A549 (cell line): Measurements from ENCODE around the gene KLHDC3. TPM values are rescaled to one million over a fixed set of nuclear protein-coding genes. Genes with fewer than 3 reads are reported as not detected.

Experiments
- ATAC-seq, 2 experiments: fragments of 200-7000 bp in 1 of 2; fragments of >200 bp in 1 of 2; cut with Nextera tagmentation in 1 of 2; cut with Tn5 transposase in 1 of 2; 3 replicates each; pipeline versions ENCODE4 v1.8.0 to v1.9.1; 2018 to 2020; ENCODE audit warnings: mild to moderate bottlenecking in 1 of 2, moderate library complexity in 1 of 2
- CTCF ChIA-PET: fragments of 300-600 bp; sonication (Branson Sonifier 250); formaldehyde crosslinking; extraction: SDS; loops from one replicate; lab custom pipeline; 2021; ENCODE audit warnings: antibody characterized with exemption, inconsistent platforms; lab: Yijun Ruan, JAX
- POLR2A ChIA-PET: fragments of 350-600 bp; formaldehyde crosslinking; extraction: SDS; loops from one replicate; lab custom pipeline; 2021; ENCODE audit warnings: antibody characterized with exemption, inconsistent platforms; lab: Yijun Ruan, JAX
- DNase-seq, 2 experiments: peaks; one replicate each; pipeline versions ENCODE4 v3.0.0 to v3.0.0-alpha.2; 2011 to 2016; ENCODE audit warnings: low read depth in 1 of 2, low spot score in 1 of 2
- FAIRE-seq: peaks from 2 replicates; lab custom pipeline; 2011; peaks lifted over from hg19 to GRCh38; lab: Jason Lieb, UNC
- H3K27ac ChIP-seq, 2 experiments: fragments of >200 bp; sonication (Bioruptor Twin); formaldehyde crosslinking; 3 replicates each; pipeline ENCODE4 v1.5.1; 2016 to 2017
- H3K4me1 ChIP-seq: fragments of >200 bp; sonication (Bioruptor Twin); formaldehyde crosslinking; 3 replicates; pipeline ENCODE4 v1.6.1; 2016
- H3K4me2 ChIP-seq: fragments of >200 bp; sonication (Bioruptor Twin); formaldehyde crosslinking; 3 replicates; pipeline ENCODE4 v1.6.1; 2016
- H3K4me3 ChIP-seq: fragments of >200 bp; sonication (Bioruptor Twin); formaldehyde crosslinking; 3 replicates; pipeline ENCODE4 v1.5.1; 2016
- H3K9me3 ChIP-seq: fragments of >200 bp; sonication (Bioruptor Twin); formaldehyde crosslinking; 3 replicates; pipeline ENCODE4 v1.6.1; 2016
- BHLHE40 ChIP-seq: IDR thresholded peaks from 2 replicates; pipeline ENCODE4 v1.6.1; 2012; ENCODE audit warnings: low read depth, low read length, inconsistent platforms
- CBX2 ChIP-seq: fragments of 200-600 bp; sonication (generic); IDR thresholded peaks from 2 replicates; pipeline ENCODE4 v1.6.1; 2016; ENCODE audit warnings: low read depth, mild to moderate bottlenecking, borderline replicate concordance
- CBX8 ChIP-seq: fragments of 200-600 bp; sonication (generic); IDR thresholded peaks from 2 replicates; pipeline ENCODE4 v1.6.1; 2016
- CEBPB ChIP-seq, 2 experiments: fragments of >200 bp in 1 of 2; sonication (Bioruptor Twin) in 1 of 2; formaldehyde crosslinking in 1 of 2; IDR thresholded peaks; 2 replicates each; pipeline ENCODE4 v1.6.1; 2012 to 2016
- CHD2 ChIP-seq: fragments of 150-350 bp; IDR thresholded peaks from 2 replicates; pipeline ENCODE4 v1.6.1; 2014; ENCODE audit warnings: low read length; ENCODE audit not compliant: partially characterized antibody
- CHD4 ChIP-seq: fragments of 200-600 bp; sonication (generic); IDR thresholded peaks from 2 replicates; pipeline ENCODE4 v1.6.1; 2016; ENCODE audit warnings: antibody characterized with exemption, mild to moderate bottlenecking, borderline replicate concordance
- EHMT2 ChIP-seq: fragments of 200-600 bp; sonication (generic); IDR thresholded peaks from 2 replicates; pipeline ENCODE4 v1.6.1; 2016; ENCODE audit warnings: antibody characterized with exemption, low read depth, mild to moderate bottlenecking, moderate library complexity
- EP300 ChIP-seq, 2 experiments: fragments of >200 bp; sonication (Bioruptor Twin); formaldehyde crosslinking; IDR thresholded peaks; 2 replicates in 1 of 2; 3 replicates in 1 of 2; pipeline ENCODE4 v1.6.1; 2016 to 2017
- FOSB ChIP-seq: fragments of 250-450 bp; sonication (Bioruptor Pico); IDR thresholded peaks from 2 replicates; pipeline ENCODE4 v1.5.0; 2020; ENCODE audit warnings: mild to moderate bottlenecking, moderate library complexity
- HDAC2 ChIP-seq: fragments of 200-600 bp; sonication (generic); IDR thresholded peaks from 2 replicates; pipeline ENCODE4 v1.6.1; 2016
- NFE2L2 ChIP-seq: fragments of 150-350 bp; conservative IDR thresholded peaks from 2 replicates; pipeline ENCODE4 v1.6.1; 2014; ENCODE audit warnings: low read length
- NPAS2 ChIP-seq: fragments of 250-450 bp; sonication (Bioruptor Pico); IDR thresholded peaks from 2 replicates; pipeline ENCODE4 v1.8.0; 2022; ENCODE audit warnings: mild to moderate bottlenecking, moderate library complexity, borderline replicate concordance
- NR3C1 ChIP-seq: fragments of >200 bp; sonication (Bioruptor Twin); formaldehyde crosslinking; IDR thresholded peaks from 3 replicates; pipeline ENCODE4 v1.6.1; 2017
- POLR2A ChIP-seq: IDR thresholded peaks from 2 replicates; pipeline ENCODE4 v1.6.1; 2012; ENCODE audit warnings: mild to moderate bottlenecking, low read length
- RAD21 ChIP-seq, 2 experiments: fragments of >200 bp in 1 of 2; sonication (Bioruptor Twin) in 1 of 2; formaldehyde crosslinking in 1 of 2; IDR thresholded peaks in 1 of 2; conservative IDR thresholded peaks in 1 of 2; 2 replicates in 1 of 2; 3 replicates in 1 of 2; pipeline ENCODE4 v1.6.1; 2012 to 2018; ENCODE audit warnings: inconsistent platforms in 1 of 2
- RFX5 ChIP-seq: fragments of 450-650 bp; IDR thresholded peaks from 2 replicates; pipeline ENCODE4 v1.7.1; 2014; ENCODE audit warnings: antibody characterized with exemption, mild to moderate bottlenecking, moderate library complexity
- RNF2 ChIP-seq: fragments of 200-600 bp; sonication (generic); IDR thresholded peaks from 2 replicates; pipeline ENCODE4 v1.6.1; 2016; ENCODE audit warnings: low read depth, mild to moderate bottlenecking, antibody characterized with exemption, moderate library complexity, borderline replicate concordance
- SMC3 ChIP-seq: fragments of >200 bp; sonication (Bioruptor Twin); formaldehyde crosslinking; IDR thresholded peaks from 3 replicates; pipeline ENCODE4 v1.6.1; 2018; ENCODE audit warnings: inconsistent platforms
- SREBF2 ChIP-seq: fragments of 450-650 bp; IDR thresholded peaks from 2 replicates; pipeline ENCODE4 v1.6.1; 2014; ENCODE audit warnings: mild to moderate bottlenecking, moderate library complexity
- TFCP2L1 ChIP-seq: fragments of 250-450 bp; sonication (Bioruptor Pico); IDR thresholded peaks from 2 replicates; pipeline ENCODE4 v1.5.0; 2021; ENCODE audit warnings: mild to moderate bottlenecking
- ZSCAN20 ChIP-seq: fragments of 250-450 bp; sonication (Bioruptor Pico); IDR thresholded peaks from 2 replicates; pipeline ENCODE4 v1.8.0; 2022; ENCODE audit warnings: mild to moderate bottlenecking, moderate library complexity
- WGBS: methylation state at CpG from one replicate; pipeline ENCODE4 v1.1.6; 2017; ENCODE audit errors: missing lambda C conversion rate; 5-methylcytosine and 5-hydroxymethylcytosine counted together
- polyA plus RNA-seq, 4 experiments: library from polyadenylated mRNA; depleted of rRNA in 3 of 4; stranded (reverse); fragments of >200 nt; fragmentation: RNase III in 1 of 4; extraction: RNeasy Plus Mini Kit Qiagen cat#74134 plus additional on column Dnase treatment in 1 of 4; gene quantifications; 2 replicates in 3 of 4; 3 replicates in 1 of 4; pipeline ENCODE4 v1.2.3, GENCODE V29; 2011 to 2017
- TF ChIP-seq, protein P1 (sequence below): IDR thresholded peaks from 2 replicates; pipeline ENCODE4 v1.6.1; 2012
- TF ChIP-seq, protein P2 (sequence below): fragments of 250-450 bp; sonication (Bioruptor Pico); IDR thresholded peaks from 2 replicates; pipeline ENCODE4 v1.5.0; 2021; ENCODE audit warnings: mild to moderate bottlenecking, moderate library complexity, borderline replicate concordance
- TF ChIP-seq, protein P3 (sequence below): IDR thresholded peaks from 2 replicates; pipeline ENCODE4 v1.6.1; 2012; ENCODE audit warnings: low read depth, borderline replicate concordance
- TF ChIP-seq, protein P4 (sequence below): fragments of 150-350 bp; IDR thresholded peaks from 2 replicates; pipeline ENCODE4 v1.6.1; 2014; ENCODE audit warnings: low read depth, mild to moderate bottlenecking, low read length
- TF ChIP-seq, protein P5 (sequence below): fragments of 200-600 bp; sonication (generic); IDR thresholded peaks from 2 replicates; pipeline ENCODE4 v1.6.1; 2016; ENCODE audit warnings: antibody characterized with exemption, mild to moderate bottlenecking, moderate library complexity
- TF ChIP-seq, protein P6 (sequence below): IDR thresholded peaks from 2 replicates; pipeline ENCODE4 v1.6.1; 2012

The KLHDC3 gene
- polyA plus RNA-seq, 2 of the 4 experiments (the other 2 are of a cell fraction), result 18.8 to 28.0 TPM

DNA sequence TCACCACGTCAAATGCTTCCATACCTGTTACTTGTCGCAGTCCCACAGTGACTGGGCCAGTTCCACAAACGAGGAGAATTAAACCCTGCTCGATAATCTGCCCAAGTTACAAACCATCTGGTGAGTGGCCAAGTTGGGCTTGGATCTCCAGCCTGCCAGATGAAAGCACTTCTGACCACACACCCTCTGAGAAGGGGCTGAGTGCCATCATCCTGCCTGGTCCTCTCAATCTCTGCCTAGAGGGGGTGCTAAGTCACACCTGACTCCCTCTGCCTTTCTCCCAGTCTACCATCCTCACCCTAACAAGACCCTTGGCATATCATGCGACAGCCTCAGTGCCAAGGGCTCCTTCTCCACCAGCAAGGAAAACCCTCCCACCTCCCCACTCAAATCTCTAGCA lies 23.1 kb downstream of the KLHDC3 start:
- H3K4me2 ChIP-seq, result no peak overlapping the region
- CTCF ChIA-PET, result interaction anchor here (1.5 to 2.2 kb wide), 2 partner anchors 106 kb away, joined by 3 to 8 read pairs; no protein-coding TSS in a partner anchor
- no peaks in the 10 kb centered on the region for H3K9me3 ChIP-seq
- POLR2A ChIA-PET, result no interaction called here
- DNase-seq (no peak), FAIRE-seq (no peak), ATAC-seq (no peak)
- H3K4me3 ChIP-seq, result no peak overlapping the region
- WGBS, result 84% methylated on average over 5 of the region's 5 CpGs
- H3K4me1 ChIP-seq, result no peaks in the 10 kb centered on the region
- no peak overlapping the region for H3K27ac ChIP-seq
- TF ChIP-seq, protein P1, sequence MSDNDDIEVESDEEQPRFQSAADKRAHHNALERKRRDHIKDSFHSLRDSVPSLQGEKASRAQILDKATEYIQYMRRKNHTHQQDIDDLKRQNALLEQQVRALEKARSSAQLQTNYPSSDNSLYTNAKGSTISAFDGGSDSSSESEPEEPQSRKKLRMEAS, result no peak
- TF ChIP-seq POLR2A (no peak), HDAC2 (no peak), TFCP2L1 (no peak), RFX5 (no peak), CEBPB (IDR thresholded peaks at IDR 0.05) (no peak)

DNA sequence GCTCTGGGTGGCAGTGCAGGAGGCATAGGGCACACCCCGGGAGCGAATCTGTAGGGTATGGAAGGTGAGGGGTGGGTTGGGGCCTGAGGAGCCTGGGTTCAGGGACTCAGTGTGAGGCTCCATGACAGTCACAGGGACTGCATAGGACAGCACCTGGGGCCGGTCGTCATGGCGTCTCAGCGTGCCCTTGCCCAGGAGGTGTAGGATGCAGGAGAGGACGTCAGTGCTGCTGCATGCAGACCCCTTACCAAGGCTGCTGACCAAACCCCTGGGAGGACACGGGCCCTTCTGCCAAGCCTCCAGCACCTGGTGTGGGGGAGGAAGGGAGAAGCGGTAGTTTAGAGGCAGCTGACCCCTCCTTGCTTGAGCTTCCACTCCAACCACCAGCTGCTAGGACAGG lies 23.7 kb downstream of the KLHDC3 start:
- H3K4me1 ChIP-seq, result no peaks in the 10 kb centered on the region
- H3K4me3 ChIP-seq, result no peak overlapping the region
- POLR2A ChIA-PET, result no interaction called here
- ATAC-seq, result no peak; a peak in 1 of 6 replicates
- no peak for TF ChIP-seq NPAS2
- TF ChIP-seq BHLHE40, result no peak
- TF ChIP-seq SREBF2, result no peak
- no peak for TF ChIP-seq NR3C1
- no peak for TF ChIP-seq ZSCAN20 (CRISPR knock-in tag)
- no peak for TF ChIP-seq NFE2L2
- TF ChIP-seq FOSB (CRISPR knock-in tag), result no peak
- no peak for TF ChIP-seq TFCP2L1
- TF ChIP-seq, protein P2, sequence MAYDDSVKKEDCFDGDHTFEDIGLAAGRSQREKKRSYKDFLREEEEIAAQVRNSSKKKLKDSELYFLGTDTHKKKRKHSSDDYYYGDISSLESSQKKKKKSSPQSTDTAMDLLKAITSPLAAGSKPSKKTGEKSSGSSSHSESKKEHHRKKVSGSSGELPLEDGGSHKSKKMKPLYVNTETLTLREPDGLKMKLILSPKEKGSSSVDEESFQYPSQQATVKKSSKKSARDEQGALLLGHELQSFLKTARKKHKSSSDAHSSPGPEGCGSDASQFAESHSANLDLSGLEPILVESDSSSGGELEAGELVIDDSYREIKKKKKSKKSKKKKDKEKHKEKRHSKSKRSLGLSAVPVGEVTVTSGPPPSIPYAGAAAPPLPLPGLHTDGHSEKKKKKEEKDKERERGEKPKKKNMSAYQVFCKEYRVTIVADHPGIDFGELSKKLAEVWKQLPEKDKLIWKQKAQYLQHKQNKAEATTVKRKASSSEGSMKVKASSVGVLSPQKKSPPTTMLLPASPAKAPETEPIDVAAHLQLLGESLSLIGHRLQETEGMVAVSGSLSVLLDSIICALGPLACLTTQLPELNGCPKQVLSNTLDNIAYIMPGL (CRISPR knock-in tag), result no peak
- TF ChIP-seq, protein P3, sequence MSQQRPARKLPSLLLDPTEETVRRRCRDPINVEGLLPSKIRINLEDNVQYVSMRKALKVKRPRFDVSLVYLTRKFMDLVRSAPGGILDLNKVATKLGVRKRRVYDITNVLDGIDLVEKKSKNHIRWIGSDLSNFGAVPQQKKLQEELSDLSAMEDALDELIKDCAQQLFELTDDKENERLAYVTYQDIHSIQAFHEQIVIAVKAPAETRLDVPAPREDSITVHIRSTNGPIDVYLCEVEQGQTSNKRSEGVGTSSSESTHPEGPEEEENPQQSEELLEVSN, result no peak
- no peak for TF ChIP-seq RFX5
- TF ChIP-seq RAD21 (conservative IDR thresholded peaks at IDR 0.05 in 1 of 2, IDR thresholded peaks at IDR 0.05 in 1 of 2), result no peak
- TF ChIP-seq EHMT2, result no peak
- TF ChIP-seq SMC3, result no peak
- WGBS, result 83% methylated on average over 8 of the region's 9 CpGs
- H3K9me3 ChIP-seq, result no peaks in the 10 kb centered on the region
- FAIRE-seq, result no peak
- DNase-seq, result no peak
- H3K4me2 ChIP-seq, result no peak overlapping the region
- no peak overlapping the region for H3K27ac ChIP-seq
- CTCF ChIA-PET, result interaction anchor here (1.5 kb wide), 1 partner anchor 105 kb away, joined by 3 read pairs; no protein-coding TSS in a partner anchor

DNA sequence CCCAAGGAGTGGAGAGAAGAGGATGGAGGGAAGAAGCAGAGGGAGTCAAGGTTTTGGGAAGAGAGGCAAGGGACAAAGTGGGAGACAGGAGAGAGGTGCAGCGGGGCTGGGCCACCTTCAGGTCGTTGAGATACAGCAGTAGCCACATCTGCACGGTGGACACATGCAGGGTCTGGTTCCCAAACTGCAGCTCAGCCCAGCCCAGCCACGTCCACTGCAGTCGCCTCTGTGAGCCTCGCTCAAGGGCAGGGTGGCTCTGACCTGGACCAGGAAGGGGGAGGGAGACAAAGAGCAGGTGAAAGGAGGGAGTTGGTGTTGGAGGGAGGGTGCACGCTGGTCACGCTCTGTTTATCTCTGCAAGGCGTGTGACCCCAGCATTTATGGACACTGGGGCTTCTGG lies 24.7 kb downstream of the KLHDC3 start:
- FAIRE-seq, result no peak
- H3K9me3 ChIP-seq, result no peaks in the 10 kb centered on the region
- peak in 1 of 2 experiments; percentile 15; a peak in 1 of 6 replicates for ATAC-seq
- TF ChIP-seq CBX2, result no peak
- TF ChIP-seq, protein P4, sequence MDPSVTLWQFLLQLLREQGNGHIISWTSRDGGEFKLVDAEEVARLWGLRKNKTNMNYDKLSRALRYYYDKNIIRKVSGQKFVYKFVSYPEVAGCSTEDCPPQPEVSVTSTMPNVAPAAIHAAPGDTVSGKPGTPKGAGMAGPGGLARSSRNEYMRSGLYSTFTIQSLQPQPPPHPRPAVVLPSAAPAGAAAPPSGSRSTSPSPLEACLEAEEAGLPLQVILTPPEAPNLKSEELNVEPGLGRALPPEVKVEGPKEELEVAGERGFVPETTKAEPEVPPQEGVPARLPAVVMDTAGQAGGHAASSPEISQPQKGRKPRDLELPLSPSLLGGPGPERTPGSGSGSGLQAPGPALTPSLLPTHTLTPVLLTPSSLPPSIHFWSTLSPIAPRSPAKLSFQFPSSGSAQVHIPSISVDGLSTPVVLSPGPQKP, result no peak
- TF ChIP-seq EP300 (IDR thresholded peaks at IDR 0.05), result no peak
- TF ChIP-seq CHD4, result no peak
- TF ChIP-seq SMC3, result no peak
- no peak for TF ChIP-seq RNF2
- TF ChIP-seq CBX8, result no peak
- no peak for TF ChIP-seq CHD2
- TF ChIP-seq, protein P5, sequence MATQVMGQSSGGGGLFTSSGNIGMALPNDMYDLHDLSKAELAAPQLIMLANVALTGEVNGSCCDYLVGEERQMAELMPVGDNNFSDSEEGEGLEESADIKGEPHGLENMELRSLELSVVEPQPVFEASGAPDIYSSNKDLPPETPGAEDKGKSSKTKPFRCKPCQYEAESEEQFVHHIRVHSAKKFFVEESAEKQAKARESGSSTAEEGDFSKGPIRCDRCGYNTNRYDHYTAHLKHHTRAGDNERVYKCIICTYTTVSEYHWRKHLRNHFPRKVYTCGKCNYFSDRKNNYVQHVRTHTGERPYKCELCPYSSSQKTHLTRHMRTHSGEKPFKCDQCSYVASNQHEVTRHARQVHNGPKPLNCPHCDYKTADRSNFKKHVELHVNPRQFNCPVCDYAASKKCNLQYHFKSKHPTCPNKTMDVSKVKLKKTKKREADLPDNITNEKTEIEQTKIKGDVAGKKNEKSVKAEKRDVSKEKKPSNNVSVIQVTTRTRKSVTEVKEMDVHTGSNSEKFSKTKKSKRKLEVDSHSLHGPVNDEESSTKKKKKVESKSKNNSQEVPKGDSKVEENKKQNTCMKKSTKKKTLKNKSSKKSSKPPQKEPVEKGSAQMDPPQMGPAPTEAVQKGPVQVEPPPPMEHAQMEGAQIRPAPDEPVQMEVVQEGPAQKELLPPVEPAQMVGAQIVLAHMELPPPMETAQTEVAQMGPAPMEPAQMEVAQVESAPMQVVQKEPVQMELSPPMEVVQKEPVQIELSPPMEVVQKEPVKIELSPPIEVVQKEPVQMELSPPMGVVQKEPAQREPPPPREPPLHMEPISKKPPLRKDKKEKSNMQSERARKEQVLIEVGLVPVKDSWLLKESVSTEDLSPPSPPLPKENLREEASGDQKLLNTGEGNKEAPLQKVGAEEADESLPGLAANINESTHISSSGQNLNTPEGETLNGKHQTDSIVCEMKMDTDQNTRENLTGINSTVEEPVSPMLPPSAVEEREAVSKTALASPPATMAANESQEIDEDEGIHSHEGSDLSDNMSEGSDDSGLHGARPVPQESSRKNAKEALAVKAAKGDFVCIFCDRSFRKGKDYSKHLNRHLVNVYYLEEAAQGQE, result no peak
- TF ChIP-seq, protein P6, sequence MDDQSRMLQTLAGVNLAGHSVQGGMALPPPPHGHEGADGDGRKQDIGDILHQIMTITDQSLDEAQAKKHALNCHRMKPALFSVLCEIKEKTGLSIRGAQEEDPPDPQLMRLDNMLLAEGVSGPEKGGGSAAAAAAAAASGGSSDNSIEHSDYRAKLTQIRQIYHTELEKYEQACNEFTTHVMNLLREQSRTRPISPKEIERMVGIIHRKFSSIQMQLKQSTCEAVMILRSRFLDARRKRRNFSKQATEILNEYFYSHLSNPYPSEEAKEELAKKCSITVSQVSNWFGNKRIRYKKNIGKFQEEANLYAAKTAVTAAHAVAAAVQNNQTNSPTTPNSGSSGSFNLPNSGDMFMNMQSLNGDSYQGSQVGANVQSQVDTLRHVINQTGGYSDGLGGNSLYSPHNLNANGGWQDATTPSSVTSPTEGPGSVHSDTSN, result no peak
- TF ChIP-seq NFE2L2, result no peak
- TF ChIP-seq, all 56 proteins: peak for 0
- Histone ChIP-seq H3K4me1 (no peaks in the 10 kb centered on the region), H3K4me3 (no peak overlapping the region), H3K4me2 (no peak overlapping the region), H3K27ac (no peak overlapping the region)
- ChIA-PET CTCF (interaction anchor here (1.5 kb wide), 1 partner anchor 104 kb away, joined by 3 read pairs; no protein-coding TSS in a partner anchor), POLR2A (no interaction called here)
- DNase-seq, result no peak
- WGBS, result 88% methylated on average over 9 of the region's 9 CpGs
